Measurements from ENCODE around the gene SERINC5.

- no peak for TF ChIP-seq POLR2AphosphoS5 (IDR thresholded peaks at IDR 0.05; ENCODE audit: borderline replicate concordance, low read depth, low read length)
- TF ChIP-seq EZH2 (IDR thresholded peaks at IDR 0.05), result no peak
Observed at GRCh38 chr5:80239680-80240367, 16.0 kb downstream of the SERINC5 start.
